Measurements from ENCODE around the gene KRT4.
"Not testable (repeated sequence)": the region's sequence is repeated elsewhere in the genome, so short reads cannot be mapped to it uniquely, and the experiment has no call there.

The KRT4 gene

DNA sequence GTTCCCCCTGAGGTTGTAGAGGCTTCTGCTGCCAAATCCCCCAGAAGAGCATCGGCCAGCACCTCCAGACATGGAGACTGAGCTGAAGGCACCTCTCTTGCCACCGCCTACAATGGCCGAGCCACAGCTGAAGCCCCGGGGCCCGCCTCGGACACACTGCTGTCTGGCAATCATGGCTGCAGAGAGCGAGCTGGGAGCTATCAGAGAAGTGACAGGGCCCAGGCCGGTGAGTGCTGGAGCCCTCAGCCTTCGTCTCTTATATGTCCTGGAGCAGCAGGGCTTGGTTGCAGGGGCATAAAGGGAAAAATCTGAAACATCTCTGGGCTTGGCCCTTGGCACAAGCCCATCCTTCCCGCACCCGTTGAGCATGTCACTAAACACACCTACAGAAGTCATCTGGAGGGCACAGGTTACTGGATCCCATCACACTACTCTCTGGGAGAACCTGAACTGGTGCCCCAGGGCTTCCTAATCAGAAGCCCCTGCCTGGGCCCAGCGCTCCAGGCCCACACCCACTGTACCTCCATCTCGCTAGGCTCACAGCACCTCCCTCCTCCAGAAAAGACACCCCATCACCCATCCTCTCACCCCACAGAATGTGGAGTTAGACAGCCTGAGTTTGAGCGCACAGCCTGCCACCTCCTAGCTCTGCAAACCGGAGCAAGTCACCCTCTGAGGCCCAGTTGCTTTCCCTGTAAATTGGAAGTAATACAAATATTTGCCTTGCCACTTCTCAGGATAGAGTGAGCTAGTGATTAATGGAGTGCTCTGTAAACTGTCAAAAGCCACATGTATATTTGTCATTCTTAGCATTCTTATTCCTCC is at the start of gene KRT4:
KRT4 (minus strand) TSS at position 232 of the 825 bp plus-strand sequence; CDS start at position 174, 58 bp downstream.
- no peak for DNase-seq

DNA sequence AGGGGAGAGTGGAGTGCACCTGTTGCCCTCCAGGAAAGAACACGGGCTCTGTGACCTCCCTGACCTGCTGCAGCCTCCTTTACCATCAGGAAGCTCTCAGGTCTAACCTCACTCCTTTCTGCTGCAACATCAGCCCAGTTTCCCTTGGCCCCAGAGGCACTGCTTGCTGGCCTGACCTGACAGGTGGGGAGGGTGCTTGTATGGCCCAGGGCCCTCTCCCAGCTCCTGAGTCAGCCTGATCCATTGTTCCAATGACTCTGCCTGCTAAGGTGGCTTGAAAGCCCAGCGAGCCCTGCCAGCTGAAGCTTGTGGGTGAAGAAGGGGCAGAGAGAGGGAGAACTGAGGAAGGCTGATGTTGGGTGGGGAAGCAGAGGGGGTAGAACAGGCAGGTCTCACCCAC is 48.1 kb upstream of the KRT4 start:
- no peak for DNase-seq

DNA sequence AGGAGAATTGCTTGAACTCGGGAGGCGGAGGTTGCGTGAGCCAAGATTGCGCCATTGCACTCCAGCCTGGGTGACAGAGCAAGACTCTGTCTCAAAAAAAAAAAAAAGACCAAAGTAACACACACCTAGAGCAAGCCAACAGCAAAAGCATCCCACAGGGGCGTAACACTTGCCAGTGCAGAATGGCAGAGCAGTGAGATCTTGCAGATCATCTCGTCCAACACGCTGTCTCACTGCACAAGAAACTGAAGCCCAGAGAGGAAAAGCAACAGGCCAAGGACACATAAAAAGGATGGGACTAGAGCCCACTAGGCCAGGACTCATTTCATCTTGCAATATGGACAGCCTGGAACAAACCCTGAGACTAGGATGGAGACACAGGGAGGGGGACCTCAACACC is 47.6 kb upstream of the KRT4 start:
- DNase-seq = no peak

DNA sequence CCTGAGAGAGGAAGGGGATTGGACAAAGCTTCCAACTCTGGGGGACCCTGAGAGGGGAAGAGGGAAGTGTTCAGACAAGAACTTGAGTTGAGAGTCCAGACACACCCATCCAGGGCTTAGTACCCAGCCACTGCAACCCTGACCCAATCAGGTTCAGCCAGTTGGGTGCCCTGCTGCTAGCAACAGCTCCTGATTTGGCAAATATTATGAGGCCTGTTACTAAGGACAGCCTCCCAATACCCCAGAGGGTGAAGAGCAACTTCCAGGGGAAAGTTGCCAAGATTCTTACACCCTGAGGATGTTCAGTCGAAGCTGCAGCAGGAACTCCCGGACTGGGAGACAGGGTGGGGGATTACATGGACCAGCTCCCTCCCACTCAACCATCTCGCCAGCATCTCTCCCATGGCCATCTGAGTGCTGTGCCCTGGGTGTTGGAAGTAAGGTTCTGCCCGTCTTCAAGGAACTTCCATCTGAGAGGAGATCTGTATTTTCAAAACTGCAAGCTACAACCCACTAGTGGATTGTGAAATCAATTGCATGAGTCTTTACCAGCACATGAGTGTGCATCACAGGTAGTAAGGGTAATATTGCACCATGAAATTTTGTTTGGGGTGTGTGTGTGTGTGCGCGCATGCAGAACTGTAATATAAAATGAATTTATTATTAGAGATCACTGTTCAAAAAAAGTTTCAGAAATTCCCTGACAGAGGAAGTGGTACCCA is 46.3 kb upstream of the KRT4 start:
- DNase-seq = no peak

DNA sequence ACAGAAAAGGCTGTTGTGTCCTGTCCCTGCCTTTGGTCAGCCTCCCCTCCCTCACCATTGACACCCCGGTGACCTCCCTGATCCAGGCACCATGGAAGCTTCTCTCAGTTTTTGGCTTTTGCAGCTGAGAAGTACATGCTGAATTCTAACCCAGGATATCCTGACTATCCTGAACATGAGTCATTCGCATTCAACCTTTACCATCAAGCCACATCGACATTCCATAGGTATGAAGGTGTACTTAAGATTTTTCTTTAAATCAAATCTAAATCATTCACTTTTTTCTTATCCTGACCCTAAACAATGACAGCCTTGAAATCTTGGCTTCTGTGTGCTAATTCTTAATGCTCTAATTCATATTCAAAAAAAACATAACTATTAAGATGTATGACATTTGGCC is 43.6 kb upstream of the KRT4 start:
- no peak for DNase-seq

DNA sequence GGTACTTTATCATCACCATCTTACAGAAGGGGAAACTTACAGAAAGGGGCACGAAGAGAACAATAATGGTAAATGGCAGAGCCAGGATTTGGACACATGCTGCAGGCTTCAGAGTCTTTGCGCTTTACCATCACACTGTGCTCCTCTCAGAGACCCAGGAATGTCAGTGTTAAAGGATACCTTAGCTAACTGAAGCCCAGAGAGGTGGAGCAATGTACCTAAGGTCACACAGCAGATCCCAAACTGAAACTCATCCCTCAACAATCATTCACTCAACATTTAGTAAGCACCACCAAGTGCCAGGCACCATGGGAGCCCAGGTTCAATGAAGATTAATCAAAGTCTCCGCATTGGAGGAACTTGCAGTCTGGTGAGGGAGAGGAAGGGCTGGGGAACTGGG is 42.9 kb upstream of the KRT4 start:
- DNase-seq = no peak

DNA sequence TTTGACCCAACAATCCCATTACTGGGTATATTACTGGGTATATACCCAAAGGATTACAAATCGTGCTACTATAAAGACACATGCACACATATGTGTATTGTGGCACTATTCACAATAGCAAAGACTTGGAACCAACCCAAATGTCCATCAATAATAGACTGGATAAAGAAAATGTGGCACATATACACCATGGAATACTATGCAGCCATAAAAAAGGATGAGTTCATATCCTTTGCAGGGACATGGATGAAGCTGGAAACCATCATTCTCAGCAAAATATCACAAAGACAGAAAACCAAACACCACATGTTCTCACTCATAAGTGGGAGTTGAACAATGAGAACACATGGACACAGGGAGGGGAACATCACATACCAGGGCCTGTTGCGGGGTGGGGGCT is 42.2 kb upstream of the KRT4 start:
- DNase-seq = not testable (repeated sequence)

DNA sequence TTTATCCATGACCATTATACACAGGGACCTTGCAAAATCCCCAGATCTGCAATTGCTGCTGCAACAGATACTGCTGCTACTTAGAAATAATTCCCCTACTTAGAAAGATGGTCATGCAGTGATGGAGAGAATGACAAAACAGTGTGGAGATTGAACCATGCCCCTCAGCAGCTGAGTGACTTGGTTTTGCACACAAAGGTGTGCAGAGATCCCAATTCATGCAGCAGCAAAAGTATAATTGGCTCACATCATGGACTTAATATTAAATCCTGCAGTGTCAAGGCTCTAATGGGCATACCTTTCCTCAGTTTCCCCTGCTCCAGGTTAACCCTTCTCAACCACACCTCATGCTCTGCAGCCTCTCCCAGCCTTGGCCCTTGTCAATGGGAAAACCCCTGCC is 37.9 kb upstream of the KRT4 start:
- no peak for DNase-seq

DNA sequence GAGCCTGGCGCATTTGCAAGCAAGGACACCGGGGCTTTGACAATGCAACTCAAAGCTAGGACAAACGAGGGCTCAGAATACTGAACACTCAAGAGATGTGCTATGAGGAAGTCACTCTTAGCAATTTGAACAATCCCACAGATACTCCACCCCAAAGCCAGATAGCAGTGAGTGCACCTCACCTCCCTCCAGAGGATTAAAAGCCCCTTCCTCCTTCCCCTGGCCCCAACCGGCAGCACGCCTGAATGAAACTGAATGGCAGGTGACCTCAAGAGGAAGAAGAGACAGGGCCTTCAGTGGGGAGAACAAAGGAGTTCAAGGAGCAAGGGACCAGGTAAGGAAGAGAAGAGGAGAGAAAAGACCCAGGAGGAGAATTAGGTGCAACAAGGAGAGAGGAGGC is 36.8 kb upstream of the KRT4 start:
- no peak for DNase-seq

DNA sequence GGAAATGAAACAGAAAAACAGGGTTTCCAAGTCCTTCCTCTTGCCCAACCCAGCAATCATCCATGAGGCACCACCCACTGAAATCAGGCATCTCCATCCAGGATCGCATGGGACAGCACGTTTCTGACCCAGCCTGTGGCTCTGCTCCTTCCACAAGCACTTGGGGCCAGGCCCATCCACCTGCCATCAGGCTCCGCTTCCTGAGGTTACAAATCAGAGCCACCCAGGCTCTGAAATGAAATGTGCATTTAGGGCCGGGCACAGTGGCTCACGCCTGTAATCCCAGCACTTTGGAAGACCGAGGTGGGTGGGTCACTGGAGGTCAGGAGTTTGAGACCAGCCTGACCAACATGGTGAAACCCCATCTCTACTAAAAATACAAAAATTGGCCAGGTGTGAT is 35.6 kb upstream of the KRT4 start:
- DNase-seq = no peak

DNA sequence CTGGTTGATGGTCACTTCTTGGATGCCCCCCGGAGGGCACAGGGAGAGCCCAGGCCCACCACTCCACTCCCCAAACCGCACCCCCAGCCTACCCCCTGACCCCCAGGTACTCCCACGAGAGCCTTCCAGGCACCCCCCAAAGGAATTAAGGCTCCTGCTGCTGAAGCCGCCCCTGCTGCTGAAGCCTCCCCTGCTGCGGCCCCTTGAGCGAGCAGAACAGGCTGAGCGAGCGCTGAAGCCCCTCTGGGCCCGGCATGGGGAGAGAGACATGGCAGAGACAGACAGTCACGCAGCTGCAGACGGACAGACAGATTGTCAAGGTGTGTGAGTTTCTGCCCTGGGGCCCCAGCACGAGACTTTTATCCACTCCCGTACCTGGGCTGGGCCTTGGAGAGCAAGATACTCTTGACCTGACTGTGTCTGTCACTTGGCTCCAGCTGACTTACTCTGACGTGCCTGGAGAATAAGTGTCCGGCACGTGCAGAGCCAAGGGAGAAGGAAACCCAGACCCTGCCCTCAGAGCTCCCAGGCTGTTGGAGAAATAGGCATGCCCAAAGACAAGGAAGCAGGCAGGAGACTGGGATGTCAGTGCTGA is 34.8 kb upstream of the KRT4 start, which contains the start of gene KRT78:
KRT78 (minus strand) TSS at position 334 of the 595 bp plus-strand sequence; CDS start at position 270, 64 bp downstream.
- DNase-seq = no peak

DNA sequence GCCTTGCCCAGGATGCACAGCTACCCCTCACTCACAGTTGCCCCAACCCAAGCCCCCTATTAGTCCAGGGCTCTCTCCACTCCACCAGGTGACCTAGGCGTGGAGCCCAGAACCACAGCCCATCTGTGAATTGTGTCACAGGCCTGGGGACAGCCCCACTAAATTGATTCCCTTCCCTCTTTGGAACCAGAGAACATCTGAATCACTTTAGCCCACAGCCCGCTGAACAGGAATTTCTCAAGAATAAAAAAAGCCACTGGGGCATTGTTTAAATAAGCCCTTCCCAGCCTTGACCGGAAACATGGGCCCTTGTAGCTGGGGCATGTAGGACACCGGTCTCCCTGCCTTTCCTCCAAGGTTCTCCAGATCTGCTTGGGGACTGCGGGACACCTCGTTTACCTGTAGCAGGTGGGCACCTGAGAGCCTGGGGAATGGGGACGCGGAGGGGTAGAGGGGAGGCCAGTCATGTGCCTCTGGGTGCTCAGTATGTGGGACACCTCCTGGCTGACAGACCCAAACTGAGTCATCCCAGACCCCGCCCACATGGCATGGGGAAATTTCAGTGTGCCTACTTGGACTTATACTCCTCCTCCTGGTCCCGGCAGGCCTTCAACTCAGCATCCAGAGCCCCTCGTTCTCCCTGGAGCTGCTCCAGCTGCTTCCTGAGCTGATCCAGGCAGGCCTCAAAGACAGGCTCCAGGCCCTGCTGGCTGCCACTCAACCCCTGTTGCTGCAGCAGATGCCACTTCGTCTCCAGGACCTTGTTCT is 33.6 kb upstream of the KRT4 start:
- no peak for DNase-seq

DNA sequence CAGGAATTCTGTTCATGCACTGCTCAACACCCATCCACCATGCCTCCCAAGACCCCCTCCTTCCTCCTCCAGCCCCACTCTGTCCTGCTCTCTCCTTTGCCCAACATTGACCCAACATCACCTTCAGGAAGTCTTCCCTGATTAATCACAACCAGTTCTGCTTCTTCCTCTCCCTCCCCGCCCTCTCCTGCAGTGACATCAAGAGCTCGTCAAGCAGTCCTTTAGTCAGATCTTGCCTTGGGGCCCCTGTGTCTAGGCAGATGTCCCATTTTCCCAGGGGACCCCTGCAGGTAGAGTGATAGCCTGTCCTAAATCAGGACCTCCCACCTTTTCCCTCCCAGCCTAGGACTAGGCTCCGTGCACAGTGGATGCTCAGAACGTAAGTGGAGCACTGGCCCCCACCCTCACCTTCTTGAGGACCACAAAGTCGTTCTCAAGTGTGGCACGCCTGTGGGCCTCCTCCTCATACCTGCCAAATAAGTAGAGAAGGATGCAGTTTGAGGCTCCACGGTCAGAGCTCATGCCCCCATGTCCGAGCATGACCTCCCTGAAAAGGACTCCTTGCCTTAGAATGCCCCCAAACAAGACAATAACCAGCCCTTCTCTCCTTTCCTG is 32.5 kb upstream of the KRT4 start:
- DNase-seq = no peak

DNA sequence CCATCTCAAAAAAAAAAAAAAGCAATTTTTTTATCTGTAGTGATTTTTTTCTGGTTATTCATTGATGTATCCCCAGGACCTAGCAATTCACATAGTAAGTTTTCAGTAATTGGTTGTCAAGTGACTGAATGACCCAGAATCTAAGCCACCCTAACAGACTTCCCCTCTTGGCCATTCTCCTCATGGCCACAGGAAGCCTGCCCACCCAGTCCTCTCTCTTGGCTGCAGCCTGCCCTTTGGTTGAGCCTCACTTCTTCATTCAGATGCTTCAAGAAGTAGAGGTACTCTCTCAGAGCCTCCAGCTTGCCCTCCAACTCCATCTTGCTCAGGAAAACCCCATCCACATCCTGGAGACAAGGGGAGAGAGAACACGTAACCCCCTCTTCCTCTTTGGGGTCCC is 32.0 kb upstream of the KRT4 start:
- no peak for DNase-seq

DNA sequence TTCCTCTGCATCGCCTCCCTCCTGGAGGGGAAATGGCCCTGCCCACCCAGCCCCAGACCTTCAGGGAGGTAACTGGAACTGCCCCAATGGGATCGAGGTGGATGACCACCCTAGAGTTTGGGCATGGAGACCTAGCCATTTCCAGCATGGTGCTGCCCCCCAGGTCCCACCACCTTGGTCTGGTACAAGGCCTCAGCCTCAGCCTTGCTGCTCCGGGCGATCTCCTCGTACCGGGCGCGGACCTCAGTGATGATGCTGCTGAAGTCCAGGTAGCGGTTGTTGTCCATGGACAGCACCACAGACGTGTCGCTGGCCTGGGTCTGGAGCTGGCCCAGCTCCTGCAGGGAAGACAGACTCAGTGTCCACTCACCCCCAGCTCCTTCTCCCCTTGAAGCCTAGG is 30.5 kb upstream of the KRT4 start:
- DNase-seq = no peak

DNA sequence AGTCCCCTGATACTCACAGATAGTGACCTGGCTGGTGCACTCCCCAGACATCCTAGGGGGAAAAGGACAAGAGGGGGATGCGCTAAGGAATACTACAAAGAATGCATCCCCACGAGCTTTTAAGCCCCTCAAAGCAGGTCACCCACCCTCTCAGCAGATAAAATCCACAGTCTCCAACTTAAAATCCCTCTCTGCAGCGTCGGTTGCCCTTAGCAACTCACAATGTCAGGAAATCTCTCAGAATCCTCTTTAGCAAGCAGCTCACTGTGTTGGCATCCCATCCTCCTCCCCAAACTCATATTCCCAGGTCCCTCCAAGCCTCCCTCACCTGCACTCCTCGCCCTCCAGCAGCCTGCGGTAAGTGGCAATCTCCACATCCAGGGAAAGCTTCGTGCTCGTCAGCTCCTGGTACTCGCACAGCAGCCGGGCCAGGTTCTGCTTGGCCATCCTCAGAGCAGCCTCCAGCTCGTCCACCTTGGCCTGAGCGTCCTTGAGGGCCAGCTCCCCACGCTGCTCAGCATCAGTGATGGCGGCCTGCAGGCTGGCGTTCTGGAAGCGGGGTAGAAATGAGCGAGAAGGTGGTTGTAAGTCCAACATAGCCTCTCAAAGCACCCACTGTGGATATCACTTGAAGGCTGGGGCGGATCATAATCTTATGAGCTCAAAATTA is 25.7 kb upstream of the KRT4 start:
- DNase-seq = no peak

DNA sequence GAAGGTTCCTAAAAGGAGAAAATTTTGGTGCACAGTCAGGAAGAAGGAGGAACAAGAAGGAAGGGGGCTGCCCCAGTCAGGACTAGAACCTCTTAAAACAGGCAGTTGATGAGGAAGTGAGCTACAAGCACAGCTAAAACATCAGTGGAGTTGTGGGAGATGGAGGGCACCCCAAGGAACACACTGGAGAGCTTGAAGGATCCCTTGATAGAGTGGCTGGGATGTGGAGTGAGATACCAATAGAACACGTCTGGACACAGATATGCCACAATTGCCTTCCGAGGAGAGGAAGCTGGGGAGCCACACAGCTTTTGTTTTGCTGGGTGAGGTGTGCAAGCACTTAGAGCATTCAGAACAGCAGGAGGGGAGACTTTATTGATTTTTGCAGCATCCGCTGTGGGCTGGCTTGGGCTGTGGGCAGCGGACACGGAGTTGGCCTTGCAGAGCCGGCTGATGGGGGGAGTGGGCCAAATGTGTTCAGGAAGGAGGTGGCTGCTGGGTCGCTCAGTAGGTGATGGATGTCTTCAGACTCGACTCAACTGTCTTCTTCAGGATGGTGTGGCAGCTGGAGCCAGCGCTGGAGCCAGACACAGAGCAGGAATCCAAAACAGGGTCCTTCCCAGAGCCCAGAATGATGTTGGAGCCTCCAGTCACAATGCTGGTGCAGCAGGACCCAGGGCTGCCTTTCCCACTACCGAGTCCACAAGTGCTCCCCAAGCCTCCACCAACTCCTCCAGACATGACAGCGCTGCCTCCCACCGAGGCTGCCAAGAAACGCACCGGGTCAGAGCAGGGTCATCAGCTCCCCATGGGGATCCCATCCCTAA is 24.9 kb upstream of the KRT4 start:
- no peak for DNase-seq

DNA sequence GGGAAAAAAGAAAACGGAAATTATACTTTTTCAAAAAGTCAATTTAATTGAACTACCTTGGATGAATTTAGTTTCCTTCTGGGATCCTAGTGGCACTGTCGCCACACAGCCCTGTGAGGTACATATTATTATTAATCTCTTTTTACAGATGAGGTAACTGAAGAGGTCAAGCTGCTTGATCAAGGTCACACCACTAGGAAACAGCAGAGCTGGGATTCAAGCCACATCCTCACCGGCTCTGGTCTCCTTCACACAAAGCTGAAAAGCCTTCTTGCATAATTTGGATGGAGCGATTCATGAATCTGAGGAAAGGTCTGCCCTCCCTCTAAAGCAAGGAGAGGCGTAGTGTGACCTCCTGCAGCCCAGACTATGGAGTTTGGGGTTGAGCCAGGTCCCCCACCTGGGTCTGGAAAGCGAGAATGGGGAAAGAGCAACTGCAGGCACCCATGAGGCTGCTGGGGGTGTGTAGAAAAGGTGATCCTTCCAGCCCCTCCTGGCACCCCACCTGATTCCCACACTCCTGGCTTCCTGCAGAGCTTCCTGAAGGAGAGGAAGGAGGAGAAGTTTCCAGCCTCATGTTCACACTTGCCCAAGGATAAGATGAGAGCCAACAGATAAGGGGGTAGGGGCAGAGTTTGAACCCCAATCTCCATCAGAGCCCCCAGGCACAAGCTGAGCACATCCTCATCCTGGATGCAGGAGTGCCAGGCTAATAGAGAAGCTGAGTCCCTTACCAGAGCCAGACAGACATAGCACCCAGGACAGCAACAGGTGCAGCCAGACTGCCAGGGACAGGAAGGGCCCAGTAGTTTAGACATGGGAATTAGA is 24.1 kb upstream of the KRT4 start:
- no peak for DNase-seq

DNA sequence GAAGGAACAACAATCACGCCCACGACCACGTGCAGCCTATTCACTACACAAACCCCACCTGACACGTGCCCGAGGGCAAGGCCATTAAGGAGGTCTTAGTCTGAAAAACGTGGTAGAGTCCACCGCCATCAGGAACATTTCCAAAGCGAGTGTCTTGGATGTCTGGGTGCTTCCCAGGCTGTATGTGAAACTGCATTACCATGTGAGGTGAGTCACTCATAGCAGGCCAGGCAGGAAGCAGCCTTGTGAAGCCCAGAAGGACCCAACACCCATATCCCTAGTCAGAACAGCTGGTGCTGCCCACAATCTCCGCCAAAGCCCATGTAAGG is 23.5 kb upstream of the KRT4 start:
- no peak for DNase-seq
